ENCODE measurements around the gene CCL1.
A peak's percentile ranks its signal among the peaks of the same experiment; 100 is the strongest.

CCL1 gene, protein sequence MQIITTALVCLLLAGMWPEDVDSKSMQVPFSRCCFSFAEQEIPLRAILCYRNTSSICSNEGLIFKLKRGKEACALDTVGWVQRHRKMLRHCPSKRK

DNA sequence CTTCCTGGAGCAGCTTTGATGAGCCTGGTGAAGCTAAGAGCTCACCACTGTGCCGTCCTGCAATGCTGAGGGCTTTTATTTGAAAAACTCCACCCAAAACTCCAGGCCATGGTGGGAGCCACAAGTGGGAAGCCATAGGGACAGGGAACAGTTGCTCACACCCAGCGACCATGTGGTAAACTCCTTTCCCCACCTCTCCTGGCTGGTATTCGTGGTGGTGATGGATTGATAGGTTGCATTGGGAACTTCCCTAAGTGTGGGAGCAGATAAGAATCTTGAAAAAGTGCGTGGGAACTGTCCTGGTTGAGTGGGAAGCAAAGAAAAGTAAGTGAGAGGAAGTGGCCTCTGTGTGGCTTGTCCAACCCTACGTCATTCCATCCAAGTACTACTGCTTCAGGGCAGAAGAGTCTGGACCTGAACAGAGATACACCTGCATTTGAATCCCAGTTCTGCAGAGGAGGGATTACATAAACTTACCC lies at the start of gene CCL1:
Gene CCL1, minus strand, starts transcription at position 51 of the 479 bp plus-strand sequence. CDS start 72 bp downstream, outside the sequence.
- ChIA-PET CTCF (interaction anchor here (0.8 to 13.9 kb wide), 9 partner anchors 10 to 217 kb away, joined by 5 to 578 read pairs (median 40); no protein-coding TSS in a partner anchor), POLR2A (no interaction called here)
- no peak within 1 kb of the TSS for H3K27ac ChIP-seq (ENCODE audit: extremely low read depth, low read depth, low read length)
- TF ChIP-seq ZSCAN16 (tag by site-specific recombination; IDR thresholded peaks at IDR 0.05) (no peak), ZNF654 (tag by site-specific recombination; IDR thresholded peaks at IDR 0.05; ENCODE audit: low read depth) (no peak), ZNF558 (tag by site-specific recombination; IDR thresholded peaks at IDR 0.05) (no peak), EGR2 (tag by site-specific recombination; IDR thresholded peaks at IDR 0.05; ENCODE audit: low read depth) (peak; percentile 38; the same call in 1 of the 2 replicates), ZNF324 (tag by site-specific recombination; IDR thresholded peaks at IDR 0.05) (no peak), PATZ1 (tag by site-specific recombination; IDR thresholded peaks at IDR 0.05) (no peak)
- H3K4me3 ChIP-seq (ENCODE audit: low read depth, low read length): no peak within 1 kb of the TSS
- H3K9me3 ChIP-seq (ENCODE audit: control insufficient read depth, insufficient read depth, low read depth, low read length): no peaks in the 10 kb centered on the region
- no peaks in the 10 kb centered on the region for H3K36me3 ChIP-seq (ENCODE audit: control insufficient read depth in 2 of 2, insufficient read depth in 1 of 2, low read length in 2 of 2)
- no peaks in the 10 kb centered on the region for H3K4me1 ChIP-seq (ENCODE audit: control insufficient read depth, insufficient read depth, low read length)

- no peak overlapping the region for H3K27ac ChIP-seq (ENCODE audit: extremely low read depth, low read depth, low read length)
- H3K36me3 ChIP-seq (ENCODE audit: control insufficient read depth in 2 of 2, insufficient read depth in 1 of 2, low read length in 2 of 2): no peaks in the 10 kb centered on the region
- H3K4me3 ChIP-seq (ENCODE audit: low read depth, low read length): no peak overlapping the region
- no peaks in the 10 kb centered on the region for H3K9me3 ChIP-seq (ENCODE audit: control insufficient read depth, insufficient read depth, low read depth, low read length)
- no peak for TF ChIP-seq ZNF423 (tag by site-specific recombination; IDR thresholded peaks at IDR 0.05)
- POLR2A ChIA-PET: no interaction called here
- H3K4me1 ChIP-seq (ENCODE audit: control insufficient read depth, insufficient read depth, low read length): peaks cover 2% of the 10 kb centered on the region; the same call in 1 of the 2 replicates
- CTCF ChIA-PET: interaction anchor here (0.6 to 1.4 kb wide), 3 partner anchors 10 to 163 kb away, joined by 3 to 6 read pairs (median 3); no protein-coding TSS in a partner anchor
These were observed 49.5 kb upstream of the CCL1 start for GRCh38 chr17:34412534-34412933.

DNA sequence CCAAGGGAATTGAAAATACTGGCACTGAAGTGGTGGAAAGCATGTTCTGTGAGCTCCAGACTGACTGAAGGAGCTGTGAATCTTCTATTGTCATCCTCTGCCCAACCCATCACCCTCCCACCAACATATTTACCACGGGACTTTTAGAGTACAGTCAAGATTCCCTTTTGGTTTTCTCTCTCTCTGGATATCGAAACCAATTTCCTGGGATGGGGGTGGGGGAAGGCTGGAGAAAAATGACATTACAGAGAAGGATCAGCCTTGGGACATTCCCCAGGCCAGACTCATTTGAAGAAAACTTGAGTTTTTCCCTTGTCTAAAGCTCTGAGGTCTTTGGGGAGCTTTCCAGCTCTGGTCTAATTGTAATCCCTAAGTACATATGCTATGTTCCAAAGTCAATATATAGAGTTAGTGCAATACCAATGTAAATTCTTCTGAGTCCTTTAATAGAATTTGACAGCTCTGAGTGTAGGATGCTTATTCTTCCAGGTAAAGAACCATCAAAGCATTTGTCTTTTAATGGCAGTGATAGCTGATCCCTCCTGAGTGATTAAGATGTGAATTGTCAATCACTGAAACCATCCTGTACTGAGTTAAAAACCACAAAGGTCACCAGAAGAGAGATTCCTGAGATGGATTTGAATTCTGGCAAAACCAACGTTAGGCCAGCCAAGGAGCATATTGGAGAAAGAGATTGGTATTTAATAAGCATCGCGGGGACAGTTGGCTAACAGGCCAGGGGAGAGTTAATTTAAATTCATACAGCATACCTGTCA lies 48.8 kb upstream of the CCL1 start:
- H3K4me1 ChIP-seq (ENCODE audit: control insufficient read depth, insufficient read depth, low read length): peaks cover 2% of the 10 kb centered on the region; the same call in 1 of the 2 replicates
- no peaks in the 10 kb centered on the region for H3K36me3 ChIP-seq (ENCODE audit: control insufficient read depth in 2 of 2, insufficient read depth in 1 of 2, low read length in 2 of 2)
- H3K4me3 ChIP-seq (ENCODE audit: low read depth, low read length): no peak overlapping the region
- ChIA-PET POLR2A (no interaction called here), CTCF (interaction anchor here (0.6 to 1.5 kb wide), 5 partner anchors 8 to 162 kb away, joined by 3 to 6 read pairs (median 3); no protein-coding TSS in a partner anchor)
- no peak overlapping the region for H3K27ac ChIP-seq (ENCODE audit: extremely low read depth, low read depth, low read length)
- no peak for TF ChIP-seq ZNF747 (tag by site-specific recombination; IDR thresholded peaks at IDR 0.05)
- no peak for TF ChIP-seq ZBTB26 (tag by site-specific recombination; optimal IDR thresholded peaks at IDR 0.05)
- no peak for TF ChIP-seq ZNF549 (tag by site-specific recombination; IDR thresholded peaks at IDR 0.05)
- no peak for TF ChIP-seq OSR2 (tag by site-specific recombination; IDR thresholded peaks at IDR 0.05)
- TF ChIP-seq KLF9 (tag by site-specific recombination; IDR thresholded peaks at IDR 0.05; ENCODE audit: low read depth): no peak
- H3K9me3 ChIP-seq (ENCODE audit: control insufficient read depth, insufficient read depth, low read depth, low read length): no peaks in the 10 kb centered on the region

- POLR2A ChIA-PET: no interaction called here
- peaks cover 2% of the 10 kb centered on the region; the same call in 1 of the 2 replicates for H3K4me1 ChIP-seq (ENCODE audit: control insufficient read depth, insufficient read depth, low read length)
- H3K4me3 ChIP-seq (ENCODE audit: low read depth, low read length): no peak overlapping the region
- no peaks in the 10 kb centered on the region for H3K9me3 ChIP-seq (ENCODE audit: control insufficient read depth, insufficient read depth, low read depth, low read length)
- no peaks in the 10 kb centered on the region for H3K36me3 ChIP-seq (ENCODE audit: control insufficient read depth in 2 of 2, insufficient read depth in 1 of 2, low read length in 2 of 2)
- CTCF ChIA-PET: no interaction called here
- H3K27ac ChIP-seq (ENCODE audit: extremely low read depth, low read depth, low read length): no peak overlapping the region
- TF ChIP-seq ZNF211 (tag by site-specific recombination; IDR thresholded peaks at IDR 0.05; ENCODE audit: low read depth) (no peak), ZBTB20 (tag by site-specific recombination; IDR thresholded peaks at IDR 0.05) (no peak), PBX3 (CRISPR knock-in tag; IDR thresholded peaks at IDR 0.05) (no peak), ZNF280D (tag by site-specific recombination; IDR thresholded peaks at IDR 0.05) (no peak), ZIC2 (tag by site-specific recombination; IDR thresholded peaks at IDR 0.05) (no peak)
- TF ChIP-seq, protein P1, sequence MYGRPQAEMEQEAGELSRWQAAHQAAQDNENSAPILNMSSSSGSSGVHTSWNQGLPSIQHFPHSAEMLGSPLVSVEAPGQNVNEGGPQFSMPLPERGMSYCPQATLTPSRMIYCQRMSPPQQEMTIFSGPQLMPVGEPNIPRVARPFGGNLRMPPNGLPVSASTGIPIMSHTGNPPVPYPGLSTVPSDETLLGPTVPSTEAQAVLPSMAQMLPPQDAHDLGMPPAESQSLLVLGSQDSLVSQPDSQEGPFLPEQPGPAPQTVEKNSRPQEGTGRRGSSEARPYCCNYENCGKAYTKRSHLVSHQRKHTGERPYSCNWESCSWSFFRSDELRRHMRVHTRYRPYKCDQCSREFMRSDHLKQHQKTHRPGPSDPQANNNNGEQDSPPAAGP (tag by site-specific recombination; IDR thresholded peaks at IDR 0.05): no peak
These were observed 46.3 kb upstream of the CCL1 start for GRCh38 chr17:34409352-34409751.

Measured in HEK293 (cell line).